GM23338 (cell line): ENCODE data around the gene DRC3. TPM values are rescaled to one million over a fixed set of nuclear protein-coding genes. Genes with fewer than 3 reads are reported as not detected.

Source experiments
- CTCF ChIP-seq, 2 experiments: fragments of 200-600 bp in 1 of 2; sonication (generic) in 1 of 2; conservative IDR thresholded peaks; 2 replicates each; pipeline versions ENCODE4 v1.5.1 to v1.6.1; 2016 to 2017; ENCODE audit warnings: antibody characterized with exemption in 2 of 2, low read depth in 2 of 2, mild to moderate bottlenecking in 2 of 2, moderate library complexity in 1 of 2
- ETS1 ChIP-seq: IDR thresholded peaks from 2 replicates; pipeline ENCODE4 v1.6.1; 2016; ENCODE audit warnings: antibody characterized with exemption
- EZH2 ChIP-seq: fragments of 200-600 bp; sonication (generic); IDR thresholded peaks from one replicate; pipeline ENCODE4 v1.8.0; 2017; ENCODE audit warnings: antibody characterized with exemption, mild to moderate bottlenecking, low read depth; ENCODE audit not compliant: unreplicated experiment
- JUNB ChIP-seq: IDR thresholded peaks from one replicate; pipeline ENCODE4 v1.6.1; 2016; ENCODE audit warnings: antibody characterized with exemption; ENCODE audit not compliant: unreplicated experiment
- NANOG ChIP-seq: IDR thresholded peaks from 2 replicates; pipeline ENCODE4 v1.6.1; 2016; ENCODE audit warnings: antibody characterized with exemption, borderline replicate concordance
- ZNF114 ChIP-seq: fragments of 250-450 bp; sonication (Bioruptor Pico); IDR thresholded peaks from 2 replicates; pipeline ENCODE4 v1.5.0; 2020; ENCODE audit warnings: mild to moderate bottlenecking, moderate library complexity
- ZNF462 ChIP-seq: fragments of 250-450 bp; sonication (Bioruptor Pico); IDR thresholded peaks from 2 replicates; pipeline ENCODE4 v1.5.0; 2020; ENCODE audit warnings: mild to moderate bottlenecking, moderate library complexity
- polyA plus RNA-seq: library from polyadenylated mRNA; unstranded; fragments of >200 nt; fragmentation: Nextera tagmentation; extraction: Ambion mirVana; gene quantifications from 2 replicates; pipeline ENCODE4 v1.2.1, GENCODE V29; 2016
- total RNA-seq: library from RNA; depleted of rRNA; stranded (reverse); fragments of >200 nt; shearing (Covaris generic); gene quantifications from 2 replicates; pipeline ENCODE4 v1.2.3, GENCODE V29; 2014

Gene DRC3
- total and polyA plus RNA-seq, 2 experiments from 2014 or later, result 1.1 TPM; not detected in 1

DNA sequence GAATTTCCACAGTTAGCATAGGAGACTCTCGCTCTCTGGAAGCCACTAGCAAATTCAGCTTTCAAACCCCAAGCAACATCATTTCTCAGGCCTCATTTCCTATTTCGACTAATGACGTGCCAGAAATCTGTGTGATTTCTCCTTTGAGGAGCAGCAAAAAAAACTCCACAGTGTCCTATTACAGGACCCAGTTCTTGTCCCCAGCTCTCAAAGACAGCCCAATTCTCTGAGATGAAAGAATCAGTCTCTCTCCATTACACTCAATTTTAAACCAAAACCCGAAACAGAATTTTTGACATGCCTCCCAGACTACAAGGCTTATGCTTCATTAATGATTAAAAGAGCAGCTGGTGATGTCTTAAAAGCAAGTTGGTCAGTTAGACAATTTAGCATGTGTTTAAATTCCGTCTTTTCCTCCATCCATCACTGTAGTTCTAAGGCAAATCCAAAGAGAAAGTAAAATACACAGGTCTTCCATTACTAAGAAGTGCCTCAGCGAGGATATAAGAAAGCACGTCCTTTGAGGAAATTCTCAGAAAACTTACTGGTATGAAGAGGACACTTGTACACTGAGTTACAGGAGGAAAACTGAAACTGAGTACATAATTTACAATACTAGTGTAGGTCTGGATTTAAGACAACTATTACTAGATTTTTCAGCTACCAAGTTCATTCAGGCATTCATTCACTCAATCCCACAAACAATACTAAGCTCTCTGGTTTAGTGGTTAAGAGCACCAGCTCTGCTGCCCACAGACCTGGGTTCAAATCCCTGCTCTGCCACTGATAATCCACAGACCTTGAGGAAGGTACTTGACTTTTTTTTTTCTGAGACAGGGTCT lies 12.9 kb upstream of the DRC3 start (continued):
- TF ChIP-seq ZNF462, result no peak
- no peak for TF ChIP-seq NANOG
- no peak for TF ChIP-seq ETS1
- no peak for TF ChIP-seq EZH2
- no peak for TF ChIP-seq JUNB
- no peak for TF ChIP-seq CTCF (conservative IDR thresholded peaks at IDR 0.05; ENCODE audit: low read depth in 2 of 2)
- no peak for TF ChIP-seq ZNF114 (CRISPR knock-in tag)
